Sigmoid colon (tissue), 7 donors: ENCODE measurements around the gene DSCAM. TPM values are rescaled to one million over a fixed set of nuclear protein-coding genes. Genes with fewer than 3 reads are reported as not detected.

Source experiments
- DNase-seq: peaks from one replicate; pipeline ENCODE4 v3.0.0-alpha.2; 2019
- H3K27ac ChIP-seq, 4 donors: fragments of 200-600 bp; sonication (generic); one replicate each; pipeline ENCODE4 v1.5.1; 2016 to 2019; ENCODE audit warnings: mild to moderate bottlenecking in 1 of 4
- H3K27me3 ChIP-seq, 3 donors: fragments of 200-600 bp; sonication (generic); one replicate each; pipeline ENCODE4 v1.5.1; 2019; ENCODE audit warnings: mild to moderate bottlenecking in 1 of 3
- H3K36me3 ChIP-seq, 4 donors: fragments of 200-600 bp; sonication (generic); one replicate each; pipeline ENCODE4 v1.5.1; 2016 to 2019
- H3K4me1 ChIP-seq, 4 donors: fragments of 200-600 bp; sonication (generic); one replicate each; pipeline ENCODE4 v1.5.1; 2017 to 2019
- H3K4me3 ChIP-seq, 4 donors: fragments of 200-600 bp; sonication (generic); one replicate each; pipeline ENCODE4 v1.5.1; 2017 to 2019; ENCODE audit warnings: mild to moderate bottlenecking in 2 of 4, moderate library complexity in 1 of 4
- H3K9me3 ChIP-seq, 4 donors: fragments of 200-600 bp in 3 of 4; sonication (generic) in 3 of 4; one replicate each; pipeline versions ENCODE4 v1.5.1 to v1.6.1; 2013 to 2019
- EP300 ChIP-seq, 4 donors: sonication (generic); formaldehyde crosslinking; IDR thresholded peaks; one replicate each; pipeline ENCODE4 v1.6.1; 2017; ENCODE audit warnings: antibody characterized with exemption in 4 of 4
- POLR2A ChIP-seq, 2 donors: fragments of 450-650 bp; IDR thresholded peaks; one replicate each; pipeline ENCODE4 v1.6.1; 2016; ENCODE audit warnings: antibody characterized with exemption in 2 of 2, mild to moderate bottlenecking in 2 of 2, moderate library complexity in 2 of 2
- POLR2AphosphoS5 ChIP-seq, 4 donors: sonication (generic); formaldehyde crosslinking; IDR thresholded peaks; one replicate each; pipeline ENCODE4 v1.6.1; 2017; ENCODE audit warnings: antibody characterized with exemption in 4 of 4
- WGBS, 2 donors: extraction: QIAGEN DNeasy Blood & Tissue Kit; methylation state at CpG; one replicate each; pipeline ENCODE4 v1.1.7; 2013; 5-methylcytosine and 5-hydroxymethylcytosine counted together
- intact Hi-C: fragments of 100-400 bp; cut with DNase I; formaldehyde crosslinking; loops from one replicate; pipeline ENCODE4 v1.15.1; 2023
- polyA plus RNA-seq, 3 donors: library from polyadenylated mRNA; stranded (reverse); fragments of 200-250 nt; gene quantifications; one replicate each; pipeline ENCODE4 v1.2.3, GENCODE V29; 2013
- total RNA-seq, 4 donors: library from RNA; depleted of rRNA; stranded (reverse); fragments of >200 nt; gene quantifications; one replicate each; pipeline ENCODE4 v1.1.0, GENCODE V29; 2016
- TF ChIP-seq, protein P1 (sequence below), 4 experiments: fragments of 450-650 bp in 3 of 4; fragments of 200-600 bp in 1 of 4; IDR thresholded peaks; one replicate each; pipeline ENCODE4 v1.5.1; 2016 to 2019; ENCODE audit warnings: antibody characterized with exemption in 4 of 4, mild to moderate bottlenecking in 3 of 4, moderate library complexity in 2 of 4
- donor health status: healthy with polysubstance abuse.
- donor health status: Bipolar disorder and iron deficiency.
- donor health status: healthy.

Gene DSCAM
- total and polyA plus RNA-seq, 7 donors: 0.17 to 0.55 (median 0.33) TPM; not detected in 2

DNA sequence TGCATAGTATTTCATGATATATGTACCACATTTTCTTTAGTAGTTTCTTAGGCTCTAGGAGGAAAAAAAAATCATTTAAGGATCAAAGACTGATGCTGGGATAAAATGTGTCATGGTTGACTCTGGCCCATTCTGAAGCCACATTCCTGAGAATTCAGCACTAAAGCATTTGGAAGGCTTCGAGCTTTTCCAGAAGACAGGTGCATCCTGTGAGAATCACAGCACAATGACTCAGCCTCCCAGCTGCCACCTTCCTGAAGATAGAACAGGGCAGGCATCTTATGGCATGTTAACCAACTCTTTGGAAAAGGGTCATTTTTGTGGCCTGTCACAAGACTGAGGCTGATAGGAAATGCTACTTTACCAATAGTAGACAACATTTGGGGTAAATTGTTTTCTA is 619.9 kb downstream of the DSCAM start:
- WGBS, 2 donors: 71 to 81% methylated on average over 1 of the region's 1 CpG
- TF ChIP-seq POLR2A (IDR thresholded peaks at IDR 0.05) (no peak), POLR2AphosphoS5 (IDR thresholded peaks at IDR 0.05) (no peak), EP300 (IDR thresholded peaks at IDR 0.05) (no peak)
- TF ChIP-seq, protein P1, sequence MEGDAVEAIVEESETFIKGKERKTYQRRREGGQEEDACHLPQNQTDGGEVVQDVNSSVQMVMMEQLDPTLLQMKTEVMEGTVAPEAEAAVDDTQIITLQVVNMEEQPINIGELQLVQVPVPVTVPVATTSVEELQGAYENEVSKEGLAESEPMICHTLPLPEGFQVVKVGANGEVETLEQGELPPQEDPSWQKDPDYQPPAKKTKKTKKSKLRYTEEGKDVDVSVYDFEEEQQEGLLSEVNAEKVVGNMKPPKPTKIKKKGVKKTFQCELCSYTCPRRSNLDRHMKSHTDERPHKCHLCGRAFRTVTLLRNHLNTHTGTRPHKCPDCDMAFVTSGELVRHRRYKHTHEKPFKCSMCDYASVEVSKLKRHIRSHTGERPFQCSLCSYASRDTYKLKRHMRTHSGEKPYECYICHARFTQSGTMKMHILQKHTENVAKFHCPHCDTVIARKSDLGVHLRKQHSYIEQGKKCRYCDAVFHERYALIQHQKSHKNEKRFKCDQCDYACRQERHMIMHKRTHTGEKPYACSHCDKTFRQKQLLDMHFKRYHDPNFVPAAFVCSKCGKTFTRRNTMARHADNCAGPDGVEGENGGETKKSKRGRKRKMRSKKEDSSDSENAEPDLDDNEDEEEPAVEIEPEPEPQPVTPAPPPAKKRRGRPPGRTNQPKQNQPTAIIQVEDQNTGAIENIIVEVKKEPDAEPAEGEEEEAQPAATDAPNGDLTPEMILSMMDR (IDR thresholded peaks at IDR 0.05): no peak
- Histone ChIP-seq H3K4me1 (no peaks in the 10 kb centered on the region), H3K27ac (no peak overlapping the region), H3K4me3 (no peak overlapping the region), H3K27me3 (no peaks in the 10 kb centered on the region), H3K9me3 (no peaks in the 10 kb centered on the region), H3K36me3 (no peaks in the 10 kb centered on the region)
- intact Hi-C loops: no loop called here
- no peak for DNase-seq

DNA sequence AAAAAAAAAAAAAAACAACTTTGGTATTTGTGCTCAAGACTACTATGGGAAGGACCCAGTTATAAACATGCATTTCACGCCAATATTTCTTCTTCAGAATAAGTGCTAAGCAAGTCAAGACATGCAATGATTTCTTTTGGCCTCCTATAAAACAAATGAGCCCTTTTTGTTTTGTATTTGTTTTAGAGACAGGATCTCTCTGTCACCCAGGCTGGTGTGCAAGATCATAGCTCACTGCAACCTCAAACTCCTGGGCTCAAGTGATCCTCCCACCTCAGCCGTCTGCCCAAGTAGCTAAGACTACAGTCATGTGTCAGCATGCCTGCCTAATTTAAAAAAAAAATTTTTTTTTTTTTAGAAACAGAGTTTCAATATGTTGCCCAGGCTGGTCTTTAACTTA is 631.0 kb downstream of the DSCAM start:
- Histone ChIP-seq H3K36me3 (no peaks in the 10 kb centered on the region), H3K27ac (no peak overlapping the region), H3K27me3 (no peaks in the 10 kb centered on the region), H3K4me1 (no peaks in the 10 kb centered on the region), H3K4me3 (no peak overlapping the region), H3K9me3 (no peaks in the 10 kb centered on the region)
- DNase-seq: no peak
- WGBS, 2 donors: 60 to 65% methylated on average over 2 of the region's 2 CpGs
- TF ChIP-seq POLR2AphosphoS5 (IDR thresholded peaks at IDR 0.05): no peak
- TF ChIP-seq, protein P1 (IDR thresholded peaks at IDR 0.05): no peak
- no peak for TF ChIP-seq EP300 (IDR thresholded peaks at IDR 0.05)
- TF ChIP-seq POLR2A (IDR thresholded peaks at IDR 0.05): no peak
- intact Hi-C loops: no loop called here

DNA sequence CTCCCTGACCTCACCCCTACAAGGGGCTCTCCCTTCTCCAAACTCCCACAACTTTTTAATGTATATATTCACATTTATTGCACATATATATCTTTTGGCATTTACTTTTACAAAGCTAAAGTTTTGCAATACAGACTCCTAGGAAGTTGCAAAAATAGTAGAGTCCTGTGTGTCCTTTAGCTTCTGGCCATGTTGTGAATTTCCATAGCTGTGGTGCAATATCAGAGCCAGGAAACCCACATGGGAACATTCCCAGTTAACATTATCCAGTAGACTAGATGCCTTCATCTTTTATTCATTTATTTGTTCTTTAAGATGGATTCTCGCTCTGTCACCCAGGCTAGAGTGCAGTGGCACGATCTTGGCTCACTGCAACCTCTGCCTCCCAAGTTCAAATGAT is 636.7 kb downstream of the DSCAM start:
- peaks cover 0 to under 1% (median 0%) of the 10 kb centered on the region in 4 donors for H3K4me1 ChIP-seq
- H3K36me3 ChIP-seq: no peaks in the 10 kb centered on the region
- no peaks in the 10 kb centered on the region for H3K9me3 ChIP-seq
- H3K27me3 ChIP-seq: no peaks in the 10 kb centered on the region
- no peak overlapping the region for H3K4me3 ChIP-seq
- TF ChIP-seq, protein P1 (IDR thresholded peaks at IDR 0.05): no peak
- TF ChIP-seq POLR2AphosphoS5 (IDR thresholded peaks at IDR 0.05) (no peak), POLR2A (IDR thresholded peaks at IDR 0.05) (no peak), EP300 (IDR thresholded peaks at IDR 0.05) (no peak)
- no peak for DNase-seq
- WGBS, 2 donors: 95% methylated on average over 2 of the region's 2 CpGs
- no peak overlapping the region for H3K27ac ChIP-seq
- intact Hi-C loops: no loop called here

DNA sequence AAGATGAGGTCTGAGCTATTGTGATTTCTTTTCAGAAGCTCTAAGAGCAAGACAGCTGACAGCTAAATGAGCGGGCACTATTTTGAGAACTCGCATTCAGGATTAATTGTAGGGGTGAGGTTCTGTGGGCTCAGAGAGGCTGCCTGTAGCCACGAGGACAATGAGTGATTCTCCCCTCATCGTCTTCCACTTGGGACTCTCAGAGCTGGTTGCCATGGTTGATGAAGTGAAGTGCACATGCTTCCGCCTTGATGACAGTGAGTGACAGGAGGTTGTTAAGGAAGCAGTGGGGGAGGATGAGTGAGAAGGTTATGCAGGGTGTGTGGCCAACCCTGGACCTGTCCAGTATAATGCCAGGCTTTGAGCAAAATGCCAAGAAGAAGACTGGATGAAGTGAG is 638.0 kb downstream of the DSCAM start:
- H3K36me3 ChIP-seq: no peaks in the 10 kb centered on the region
- H3K4me3 ChIP-seq: no peak overlapping the region
- no peaks in the 10 kb centered on the region for H3K27me3 ChIP-seq
- TF ChIP-seq POLR2AphosphoS5 (IDR thresholded peaks at IDR 0.05) (no peak), EP300 (IDR thresholded peaks at IDR 0.05) (no peak), POLR2A (IDR thresholded peaks at IDR 0.05) (no peak)
- TF ChIP-seq, protein P1 (IDR thresholded peaks at IDR 0.05): no peak
- no peak overlapping the region for H3K27ac ChIP-seq
- H3K4me1 ChIP-seq: peaks cover 0 to 11% (median 3%) of the 10 kb centered on the region in 4 donors
- no peaks in the 10 kb centered on the region for H3K9me3 ChIP-seq
- intact Hi-C loops: no loop called here
- no peak for DNase-seq
- WGBS, 2 donors: 75 to 79% methylated on average over 5 of the region's 5 CpGs
